Progenitor cell of endocrine pancreas (in vitro differentiated cells): ENCODE data around the gene ABO. TPM values are rescaled to one million over a fixed set of nuclear protein-coding genes. Genes with fewer than 3 reads are reported as not detected.
A peak's percentile ranks its signal among the peaks of the same experiment; 100 is the strongest.

Experiments
- DNase-seq: peaks from one replicate; pipeline ENCODE4 v3.0.0; 2021; ENCODE audit warnings: low spot score; ENCODE audit not compliant: unreplicated experiment
- H3K27ac Mint-ChIP-seq: 2 replicates; pipeline ENCODE4 v1.8.0; 2021; ENCODE audit warnings: mild to moderate bottlenecking, moderate library complexity, mixed read lengths
- H3K27me3 Mint-ChIP-seq: 2 replicates; pipeline ENCODE4 v1.8.0; 2021; ENCODE audit warnings: mixed read lengths
- H3K36me3 Mint-ChIP-seq: 2 replicates; pipeline ENCODE4 v1.8.0; 2022; ENCODE audit warnings: mixed read lengths; ENCODE audit not compliant: insufficient read depth
- H3K4me1 Mint-ChIP-seq: 2 replicates; pipeline ENCODE4 v1.8.0; 2021; ENCODE audit warnings: low read depth, mixed read lengths
- H3K4me3 Mint-ChIP-seq: 2 replicates; pipeline ENCODE4 v1.8.0; 2021; ENCODE audit warnings: low read depth, mild to moderate bottlenecking, moderate library complexity, mixed read lengths
- H3K9me3 Mint-ChIP-seq: 2 replicates; pipeline ENCODE4 v1.8.0; 2021; ENCODE audit warnings: low read depth, mixed read lengths
- total RNA-seq: library from RNA; stranded (reverse); gene quantifications from 2 replicates; pipeline ENCODE4 v1.2.1, GENCODE V29; 2021
- TF ChIP-seq, protein P1 (sequence below): fragments of 200-600 bp; sonication (generic); IDR thresholded peaks from one replicate; pipeline ENCODE4 v1.5.0; 2021; ENCODE audit warnings: antibody characterized with exemption, mild to moderate bottlenecking; ENCODE audit not compliant: unreplicated experiment

ABO gene
- total RNA-seq, 1 donor from 2014 or later: 10.3 TPM

DNA sequence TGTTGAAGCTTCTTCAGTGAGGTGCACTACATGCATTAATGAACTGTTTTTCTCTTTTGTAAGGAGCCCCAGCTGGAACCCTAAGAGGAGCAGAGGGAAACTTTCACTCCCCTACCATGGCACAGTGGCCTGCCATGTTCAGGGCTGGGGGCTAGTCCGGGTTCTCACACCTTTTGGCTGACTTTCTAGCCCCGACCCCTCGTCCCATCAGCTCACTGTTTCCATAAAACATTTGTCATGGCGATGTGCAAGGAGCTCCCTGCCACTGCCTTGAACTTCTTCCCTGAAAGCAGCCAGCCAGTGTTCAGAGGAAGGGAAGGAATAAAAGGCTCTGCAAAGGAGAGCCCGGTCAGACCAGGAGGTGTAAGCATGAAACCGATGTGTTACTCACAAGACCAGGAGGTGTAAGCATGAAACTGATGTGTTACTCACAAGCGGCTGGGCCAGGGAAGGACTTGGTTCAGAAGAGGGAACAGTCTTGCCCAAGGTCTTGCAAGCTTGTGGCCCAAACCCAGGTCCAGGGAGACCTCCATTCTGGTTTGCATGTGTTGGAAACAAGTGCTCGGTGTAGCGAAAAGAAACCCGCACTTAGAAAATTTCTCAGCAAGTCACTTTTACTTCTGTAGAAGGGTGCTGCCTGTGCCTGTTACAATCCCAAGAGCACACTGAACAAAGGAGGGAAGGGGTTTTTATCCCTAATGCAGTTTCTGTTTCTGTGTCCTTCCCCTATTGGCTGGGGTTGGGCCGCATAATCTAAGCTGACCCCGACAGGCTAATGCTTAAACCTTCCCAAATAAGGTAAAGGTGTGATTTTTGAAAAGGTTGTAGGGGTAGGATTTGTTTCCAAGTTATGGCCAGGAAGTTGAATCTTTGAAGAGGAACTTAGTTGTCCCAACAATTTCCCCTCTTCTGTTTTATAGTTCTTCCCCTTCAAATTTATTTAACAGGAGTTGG lies 3.4 kb upstream of the ABO start:
- peaks cover 15% of the 10 kb centered on the region for H3K4me1 Mint-ChIP-seq
- TF ChIP-seq, protein P1, sequence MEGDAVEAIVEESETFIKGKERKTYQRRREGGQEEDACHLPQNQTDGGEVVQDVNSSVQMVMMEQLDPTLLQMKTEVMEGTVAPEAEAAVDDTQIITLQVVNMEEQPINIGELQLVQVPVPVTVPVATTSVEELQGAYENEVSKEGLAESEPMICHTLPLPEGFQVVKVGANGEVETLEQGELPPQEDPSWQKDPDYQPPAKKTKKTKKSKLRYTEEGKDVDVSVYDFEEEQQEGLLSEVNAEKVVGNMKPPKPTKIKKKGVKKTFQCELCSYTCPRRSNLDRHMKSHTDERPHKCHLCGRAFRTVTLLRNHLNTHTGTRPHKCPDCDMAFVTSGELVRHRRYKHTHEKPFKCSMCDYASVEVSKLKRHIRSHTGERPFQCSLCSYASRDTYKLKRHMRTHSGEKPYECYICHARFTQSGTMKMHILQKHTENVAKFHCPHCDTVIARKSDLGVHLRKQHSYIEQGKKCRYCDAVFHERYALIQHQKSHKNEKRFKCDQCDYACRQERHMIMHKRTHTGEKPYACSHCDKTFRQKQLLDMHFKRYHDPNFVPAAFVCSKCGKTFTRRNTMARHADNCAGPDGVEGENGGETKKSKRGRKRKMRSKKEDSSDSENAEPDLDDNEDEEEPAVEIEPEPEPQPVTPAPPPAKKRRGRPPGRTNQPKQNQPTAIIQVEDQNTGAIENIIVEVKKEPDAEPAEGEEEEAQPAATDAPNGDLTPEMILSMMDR: no peak
- no peak overlapping the region for H3K27ac Mint-ChIP-seq
- H3K36me3 Mint-ChIP-seq: no peaks in the 10 kb centered on the region
- H3K27me3 Mint-ChIP-seq: peaks cover 7% of the 10 kb centered on the region
- H3K4me3 Mint-ChIP-seq: no peak overlapping the region
- peaks cover 7% of the 10 kb centered on the region for H3K9me3 Mint-ChIP-seq
- DNase-seq: no peak

DNA sequence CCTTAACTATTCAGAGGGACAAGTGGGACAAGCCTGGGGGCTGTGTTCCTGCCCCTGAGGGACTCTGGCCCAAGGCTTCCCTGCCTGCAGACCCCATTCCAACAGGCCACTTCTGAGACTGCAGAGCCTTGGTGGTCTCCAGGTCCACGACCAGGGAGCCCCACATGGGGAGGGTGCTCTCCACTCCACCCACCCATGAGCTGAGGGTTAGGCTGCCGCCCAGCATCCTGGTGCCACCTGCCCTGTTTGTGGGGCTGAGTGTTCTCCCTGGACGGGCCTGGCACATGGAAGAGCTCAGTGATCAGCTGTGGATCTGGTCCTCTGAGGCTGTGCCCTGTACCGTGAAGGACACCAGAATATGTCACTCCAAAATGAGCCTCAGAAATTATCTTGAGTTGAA lies 2.5 kb upstream of the ABO start:
- no peaks in the 10 kb centered on the region for H3K36me3 Mint-ChIP-seq

DNA sequence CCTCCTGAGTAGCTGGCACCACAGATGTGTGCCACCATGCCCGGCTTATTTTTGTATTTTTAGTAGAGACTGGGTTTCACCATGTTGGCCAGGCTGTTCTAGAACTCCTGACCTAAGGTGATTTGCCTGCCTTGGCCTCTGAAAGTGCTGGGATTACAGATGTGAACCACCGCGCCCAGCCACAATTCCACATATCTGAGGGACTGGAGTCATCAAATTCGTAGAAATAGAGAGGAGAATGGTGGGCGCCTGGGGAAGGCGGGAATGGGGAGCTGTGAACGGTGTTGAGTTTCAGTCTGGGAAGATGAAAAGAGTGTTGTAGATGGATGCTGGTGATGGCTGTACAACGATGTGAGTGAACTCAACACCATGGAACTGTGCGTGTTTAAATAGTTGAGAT lies 1.9 kb upstream of the ABO start:
- Mint-ChIP-seq H3K36me3 (no peaks in the 10 kb centered on the region), H3K27me3 (peaks cover 7% of the 10 kb centered on the region), H3K4me1 (peaks cover 21% of the 10 kb centered on the region), H3K4me3 (no peak overlapping the region), H3K9me3 (peaks cover 7% of the 10 kb centered on the region), H3K27ac (peak overlapping the region; percentile 7)
- DNase-seq: no peak
- TF ChIP-seq, protein P1: no peak

More for the DNA sequence above, 2.5 kb upstream of the ABO start:
- no peak overlapping the region for H3K27ac Mint-ChIP-seq
- TF ChIP-seq, protein P1: no peak
- peaks cover 21% of the 10 kb centered on the region for H3K4me1 Mint-ChIP-seq
- H3K4me3 Mint-ChIP-seq: no peak overlapping the region
- H3K27me3 Mint-ChIP-seq: peaks cover 7% of the 10 kb centered on the region
- peaks cover 7% of the 10 kb centered on the region for H3K9me3 Mint-ChIP-seq
- no peak for DNase-seq

DNA sequence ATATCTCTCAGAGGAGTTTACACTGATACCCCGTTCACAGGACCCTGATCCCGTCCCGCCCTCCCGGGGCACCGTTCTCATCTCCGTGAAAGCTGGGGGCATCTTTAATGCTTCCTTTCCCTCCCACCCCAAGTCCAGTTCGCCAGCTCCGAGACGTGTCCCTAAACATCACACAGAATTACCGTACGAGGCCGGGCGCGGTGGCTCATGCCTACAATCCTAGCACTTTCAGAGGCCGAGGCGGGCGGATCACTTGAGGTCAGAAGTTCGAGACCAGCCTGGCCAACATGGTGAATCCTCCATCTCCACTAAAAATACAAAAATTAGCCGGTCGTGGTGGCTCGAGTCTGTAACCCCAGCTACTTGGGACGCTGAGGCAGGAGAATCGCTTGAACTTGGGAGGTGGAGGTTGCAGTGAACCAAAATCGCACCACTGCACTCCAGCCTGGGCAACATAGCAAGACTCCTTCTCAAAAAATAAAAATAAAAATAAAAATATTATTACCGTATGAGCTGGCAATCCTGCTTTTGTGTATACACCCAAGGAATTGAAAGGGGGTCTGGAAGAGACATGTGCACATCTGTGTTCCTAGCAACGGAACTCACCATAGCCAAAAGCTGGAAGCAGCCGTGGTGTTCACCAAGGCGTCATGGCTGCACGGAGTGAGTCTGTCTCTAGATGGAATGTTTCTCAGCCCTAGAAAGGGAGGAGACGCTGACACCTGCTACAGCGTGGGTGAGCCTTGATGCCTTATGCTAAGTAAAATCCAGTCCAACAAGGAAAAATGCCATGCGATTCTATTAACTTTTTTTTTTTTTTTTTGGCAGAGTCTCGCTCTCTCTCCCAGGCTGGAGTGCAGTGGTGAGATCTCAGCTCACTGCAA lies 1.2 kb upstream of the ABO start:
- peaks cover 7% of the 10 kb centered on the region for H3K9me3 Mint-ChIP-seq
- peaks cover 7% of the 10 kb centered on the region for H3K27me3 Mint-ChIP-seq
- no peaks in the 10 kb centered on the region for H3K36me3 Mint-ChIP-seq
- peak overlapping the region; percentile 62 for H3K27ac Mint-ChIP-seq
- peaks cover 23% of the 10 kb centered on the region for H3K4me1 Mint-ChIP-seq
- TF ChIP-seq, protein P1: no peak
- H3K4me3 Mint-ChIP-seq: peak overlapping the region; percentile 73
- DNase-seq: no peak
